Measurements from ENCODE around the gene NAPB.

GRCh38 chr20:23433628-23434027 is 12.3 kb upstream of the NAPB start:
- TF ChIP-seq, protein P1, sequence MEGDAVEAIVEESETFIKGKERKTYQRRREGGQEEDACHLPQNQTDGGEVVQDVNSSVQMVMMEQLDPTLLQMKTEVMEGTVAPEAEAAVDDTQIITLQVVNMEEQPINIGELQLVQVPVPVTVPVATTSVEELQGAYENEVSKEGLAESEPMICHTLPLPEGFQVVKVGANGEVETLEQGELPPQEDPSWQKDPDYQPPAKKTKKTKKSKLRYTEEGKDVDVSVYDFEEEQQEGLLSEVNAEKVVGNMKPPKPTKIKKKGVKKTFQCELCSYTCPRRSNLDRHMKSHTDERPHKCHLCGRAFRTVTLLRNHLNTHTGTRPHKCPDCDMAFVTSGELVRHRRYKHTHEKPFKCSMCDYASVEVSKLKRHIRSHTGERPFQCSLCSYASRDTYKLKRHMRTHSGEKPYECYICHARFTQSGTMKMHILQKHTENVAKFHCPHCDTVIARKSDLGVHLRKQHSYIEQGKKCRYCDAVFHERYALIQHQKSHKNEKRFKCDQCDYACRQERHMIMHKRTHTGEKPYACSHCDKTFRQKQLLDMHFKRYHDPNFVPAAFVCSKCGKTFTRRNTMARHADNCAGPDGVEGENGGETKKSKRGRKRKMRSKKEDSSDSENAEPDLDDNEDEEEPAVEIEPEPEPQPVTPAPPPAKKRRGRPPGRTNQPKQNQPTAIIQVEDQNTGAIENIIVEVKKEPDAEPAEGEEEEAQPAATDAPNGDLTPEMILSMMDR (IDR thresholded peaks at IDR 0.05): no peak
- TF ChIP-seq POLR2A (IDR thresholded peaks at IDR 0.05) (no peak), EP300 (IDR thresholded peaks at IDR 0.05; ENCODE audit: low read depth) (no peak), POLR2AphosphoS5 (IDR thresholded peaks at IDR 0.05) (no peak)

Data from transverse colon (tissue), 4 donors.